ENCODE measurements around the gene GSDME. TPM values are rescaled to one million over a fixed set of nuclear protein-coding genes. Genes with fewer than 3 reads are reported as not detected.

GSDME gene
- total RNA-seq, 1 donor from 2014 or later = 5.6 TPM

DNA sequence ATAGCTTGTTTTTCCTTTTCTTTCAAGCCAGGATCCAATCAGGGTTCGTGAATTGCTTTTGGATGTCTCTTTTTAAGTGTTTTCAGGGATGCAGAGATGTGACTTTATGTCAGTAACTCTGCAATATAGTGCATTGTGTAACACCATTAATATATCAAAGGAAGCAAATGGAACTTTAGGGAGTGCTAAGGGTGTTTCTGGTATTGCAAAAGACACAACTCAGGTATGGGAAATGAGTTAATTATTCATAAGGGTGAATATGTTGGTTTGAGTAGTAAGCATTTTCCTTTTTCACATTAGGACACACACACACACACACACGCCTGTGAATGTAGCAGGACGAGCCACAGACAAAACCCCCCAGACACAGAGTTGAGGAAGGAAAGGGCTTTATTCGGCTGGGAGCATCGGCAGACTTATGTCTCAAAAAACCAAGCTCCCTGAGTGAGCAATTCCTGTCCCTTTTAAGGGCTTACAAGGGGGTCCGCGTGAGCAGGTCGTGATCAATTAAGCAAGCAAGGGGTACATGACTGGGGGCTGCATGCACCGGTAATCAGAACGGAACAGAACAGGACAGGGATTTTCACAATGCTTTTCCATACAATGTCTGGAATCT lies 31.8 kb upstream of the GSDME start:
- intact Hi-C loops (cut with micrococcal nuclease) = no loop called here
- Histone ChIP-seq H3K36me3 (no peaks in the 10 kb centered on the region), H3K4me3 (no peak overlapping the region), H3K27me3 (ENCODE audit: low read depth) (no peaks in the 10 kb centered on the region), H3K9me3 (replicated peaks) (no peaks in the 10 kb centered on the region), H3K4me1 (no peaks in the 10 kb centered on the region), H3K27ac (replicated peaks) (no peak overlapping the region)
- DNase-seq = no peak
- TF ChIP-seq, protein P1, sequence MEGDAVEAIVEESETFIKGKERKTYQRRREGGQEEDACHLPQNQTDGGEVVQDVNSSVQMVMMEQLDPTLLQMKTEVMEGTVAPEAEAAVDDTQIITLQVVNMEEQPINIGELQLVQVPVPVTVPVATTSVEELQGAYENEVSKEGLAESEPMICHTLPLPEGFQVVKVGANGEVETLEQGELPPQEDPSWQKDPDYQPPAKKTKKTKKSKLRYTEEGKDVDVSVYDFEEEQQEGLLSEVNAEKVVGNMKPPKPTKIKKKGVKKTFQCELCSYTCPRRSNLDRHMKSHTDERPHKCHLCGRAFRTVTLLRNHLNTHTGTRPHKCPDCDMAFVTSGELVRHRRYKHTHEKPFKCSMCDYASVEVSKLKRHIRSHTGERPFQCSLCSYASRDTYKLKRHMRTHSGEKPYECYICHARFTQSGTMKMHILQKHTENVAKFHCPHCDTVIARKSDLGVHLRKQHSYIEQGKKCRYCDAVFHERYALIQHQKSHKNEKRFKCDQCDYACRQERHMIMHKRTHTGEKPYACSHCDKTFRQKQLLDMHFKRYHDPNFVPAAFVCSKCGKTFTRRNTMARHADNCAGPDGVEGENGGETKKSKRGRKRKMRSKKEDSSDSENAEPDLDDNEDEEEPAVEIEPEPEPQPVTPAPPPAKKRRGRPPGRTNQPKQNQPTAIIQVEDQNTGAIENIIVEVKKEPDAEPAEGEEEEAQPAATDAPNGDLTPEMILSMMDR (IDR thresholded peaks at IDR 0.05; ENCODE audit: borderline replicate concordance) = no peak

DNA sequence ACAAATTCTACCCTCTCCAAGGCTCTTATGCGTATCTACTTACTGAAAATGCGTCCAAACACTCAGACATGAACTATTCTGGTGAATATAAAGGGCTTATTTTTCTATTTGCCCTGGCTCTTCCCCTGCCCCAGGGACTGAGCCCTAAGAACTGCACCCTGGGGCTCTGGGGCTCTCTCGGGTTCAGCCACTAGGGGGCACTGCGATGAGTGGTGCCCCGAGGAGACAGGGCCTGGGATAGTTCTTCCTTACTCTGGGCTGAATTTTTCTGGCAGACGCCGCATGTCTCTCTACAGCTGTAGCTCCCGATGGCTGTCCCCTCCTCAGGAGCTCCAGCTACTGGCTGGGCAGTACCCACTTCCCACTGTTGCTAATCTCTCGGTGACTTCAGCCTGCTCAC lies 30.8 kb upstream of the GSDME start:
- Histone ChIP-seq H3K4me3 (no peak overlapping the region), H3K9me3 (replicated peaks) (no peaks in the 10 kb centered on the region), H3K27me3 (ENCODE audit: low read depth) (no peaks in the 10 kb centered on the region), H3K36me3 (no peaks in the 10 kb centered on the region), H3K4me1 (no peaks in the 10 kb centered on the region), H3K27ac (replicated peaks) (no peak overlapping the region)
- intact Hi-C loops (cut with micrococcal nuclease) = no loop called here
- TF ChIP-seq, protein P1 (IDR thresholded peaks at IDR 0.05; ENCODE audit: borderline replicate concordance) = peak; percentile 32
- no peak for DNase-seq

- TF ChIP-seq, protein P1 (IDR thresholded peaks at IDR 0.05; ENCODE audit: borderline replicate concordance) = no peak
- H3K27me3 ChIP-seq (ENCODE audit: low read depth) = no peaks in the 10 kb centered on the region
- H3K4me1 ChIP-seq = no peaks in the 10 kb centered on the region
- no peaks in the 10 kb centered on the region for H3K9me3 ChIP-seq (replicated peaks)
- no peak for DNase-seq
- H3K4me3 ChIP-seq = no peak overlapping the region
- intact Hi-C loops (cut with micrococcal nuclease) = no loop called here
- H3K36me3 ChIP-seq = no peaks in the 10 kb centered on the region
- H3K27ac ChIP-seq (replicated peaks) = no peak overlapping the region
Measured at GRCh38 chr7:24786941-24787340, 29.7 kb upstream of the GSDME start.

DNA sequence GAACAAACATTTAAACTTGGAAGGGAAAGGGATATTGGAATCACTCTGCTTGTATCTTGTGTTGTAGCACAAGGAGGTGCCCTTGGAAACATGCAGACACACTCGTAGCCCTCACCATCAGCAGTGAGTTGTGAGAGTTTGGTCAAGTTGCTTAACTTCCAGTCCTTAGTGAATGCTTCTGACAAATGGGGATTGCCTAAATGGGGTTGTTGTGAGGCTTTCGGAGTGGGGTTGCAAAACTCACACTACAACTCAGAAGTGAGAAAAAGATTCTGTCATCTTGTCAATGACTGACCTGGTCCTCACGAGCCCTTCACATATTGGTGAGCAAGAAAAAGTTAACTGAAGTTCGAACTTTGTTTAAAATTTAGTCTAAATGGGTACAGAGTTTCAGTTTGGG lies 29.0 kb upstream of the GSDME start:
- Histone ChIP-seq H3K27ac (replicated peaks) (no peak overlapping the region), H3K27me3 (ENCODE audit: low read depth) (no peaks in the 10 kb centered on the region), H3K4me1 (no peaks in the 10 kb centered on the region), H3K4me3 (no peak overlapping the region), H3K9me3 (replicated peaks) (no peaks in the 10 kb centered on the region), H3K36me3 (no peaks in the 10 kb centered on the region)
- TF ChIP-seq, protein P1 (IDR thresholded peaks at IDR 0.05; ENCODE audit: borderline replicate concordance) = no peak
- DNase-seq = no peak
- intact Hi-C loops (cut with micrococcal nuclease) = no loop called here

- no peaks in the 10 kb centered on the region for H3K4me1 ChIP-seq
- intact Hi-C loops (cut with micrococcal nuclease) = no loop called here
- TF ChIP-seq, protein P1 (IDR thresholded peaks at IDR 0.05; ENCODE audit: borderline replicate concordance) = no peak
- no peaks in the 10 kb centered on the region for H3K36me3 ChIP-seq
- DNase-seq = no peak
- H3K27ac ChIP-seq (replicated peaks) = no peak overlapping the region
- no peaks in the 10 kb centered on the region for H3K9me3 ChIP-seq (replicated peaks)
- H3K4me3 ChIP-seq = no peak overlapping the region
- no peaks in the 10 kb centered on the region for H3K27me3 ChIP-seq (ENCODE audit: low read depth)
Measured at GRCh38 chr7:24784277-24784676, 27.0 kb upstream of the GSDME start.

Data from left ventricle myocardium inferior (tissue), 1 donor.